Neuronal stem cell (in vitro differentiated cells): Measurements from ENCODE around the gene TNIP1. TPM values are rescaled to one million over a fixed set of nuclear protein-coding genes. Genes with fewer than 3 reads are reported as not detected.

Experiments
- DNase-seq: peaks from one replicate; pipeline ENCODE4 v3.0.0-alpha.2; 2013; ENCODE audit warnings: low spot score
- H2AFZ ChIP-seq: one replicate; pipeline ENCODE4 v1.6.1; 2013; ENCODE audit warnings: mild to moderate bottlenecking, low read length, inconsistent platforms
- H2AK5ac ChIP-seq: 2 replicates; pipeline ENCODE4 v1.6.1; 2013; ENCODE audit warnings: low read depth, mild to moderate bottlenecking, inconsistent platforms, low read length, moderate library complexity, mixed read lengths
- H2BK120ac ChIP-seq: 2 replicates; pipeline ENCODE4 v1.6.1; 2013; ENCODE audit warnings: low read depth, mild to moderate bottlenecking, inconsistent platforms, low read length, moderate library complexity, mixed read lengths
- H2BK12ac ChIP-seq: one replicate; pipeline ENCODE4 v1.6.1; 2013; ENCODE audit warnings: low read length, inconsistent platforms
- H2BK15ac ChIP-seq: 2 replicates; pipeline ENCODE4 v1.6.1; 2013; ENCODE audit warnings: mild to moderate bottlenecking, low read length, inconsistent platforms, mixed read lengths
- H2BK5ac ChIP-seq: one replicate; pipeline ENCODE4 v1.6.1; 2013; ENCODE audit warnings: inconsistent platforms, mild to moderate bottlenecking, low read length, moderate library complexity
- H3K14ac ChIP-seq: one replicate; pipeline ENCODE4 v1.6.1; 2013; ENCODE audit warnings: low read length, inconsistent platforms
- H3K18ac ChIP-seq: 2 replicates; pipeline ENCODE4 v1.6.1; 2013; ENCODE audit warnings: low read length, inconsistent platforms
- H3K23ac ChIP-seq: 2 replicates; pipeline ENCODE4 v1.6.1; 2013; ENCODE audit warnings: low read depth, mild to moderate bottlenecking, mixed read lengths, low read length, inconsistent platforms; ENCODE audit not compliant: poor library complexity
- H3K27ac ChIP-seq: replicated peaks from 3 replicates; pipeline ENCODE4 v1.5.1; 2013; ENCODE audit warnings: low read length, inconsistent platforms
- H3K27me3 ChIP-seq, 3 experiments: 2 replicates each; pipeline ENCODE4 v1.6.1; 2013; ENCODE audit warnings: low read length in 3 of 3, mild to moderate bottlenecking in 2 of 3, inconsistent platforms in 1 of 3, low read depth in 1 of 3, mixed read lengths in 1 of 3, moderate library complexity in 1 of 3; ENCODE audit not compliant: control insufficient read depth in 3 of 3, insufficient read depth in 3 of 3
- H3K36me3 ChIP-seq, 2 donors: replicated peaks in 1 of 2; 2 replicates each; pipeline ENCODE4 v1.6.1; 2013; ENCODE audit warnings: low read length in 2 of 2; ENCODE audit not compliant: control insufficient read depth in 2 of 2, insufficient read depth in 2 of 2
- H3K4ac ChIP-seq: 2 replicates; pipeline ENCODE4 v1.6.1; 2013; ENCODE audit warnings: inconsistent platforms, mild to moderate bottlenecking, low read length, moderate library complexity
- H3K4me1 ChIP-seq, 2 donors: 1 replicate in 1 of 2; 2 replicates in 1 of 2; pipeline ENCODE4 v1.6.1; 2013; ENCODE audit warnings: low read length in 2 of 2, low read depth in 1 of 2; ENCODE audit not compliant: control insufficient read depth in 2 of 2, insufficient read depth in 1 of 2
- H3K4me2 ChIP-seq: one replicate; pipeline ENCODE4 v1.6.1; 2013; ENCODE audit warnings: mild to moderate bottlenecking, low read length, inconsistent platforms; ENCODE audit not compliant: insufficient read depth, poor library complexity, severe bottlenecking
- H3K4me3 ChIP-seq, 2 donors: 2 replicates each; pipeline ENCODE4 v1.5.1; 2013; ENCODE audit warnings: low read length in 2 of 2, mild to moderate bottlenecking in 2 of 2, inconsistent platforms in 1 of 2, moderate library complexity in 1 of 2
- H3K79me1 ChIP-seq: one replicate; pipeline ENCODE4 v1.6.1; 2013; ENCODE audit warnings: low read depth, mild to moderate bottlenecking, inconsistent platforms, low read length, moderate library complexity
- H3K9ac ChIP-seq: one replicate; pipeline ENCODE4 v1.6.1; 2013; ENCODE audit warnings: mild to moderate bottlenecking, low read depth, low read length, inconsistent platforms; ENCODE audit not compliant: poor library complexity
- H3K9me3 ChIP-seq, 2 donors: replicated peaks in 1 of 2; 2 replicates each; pipeline versions ENCODE3 to v1.6.1; 2013; ENCODE audit warnings: low read length in 2 of 2, mild to moderate bottlenecking in 2 of 2, inconsistent platforms in 1 of 2, low read depth in 1 of 2, mixed read lengths in 1 of 2, moderate library complexity in 1 of 2; ENCODE audit not compliant: control insufficient read depth in 2 of 2, insufficient read depth in 1 of 2
- H4K8ac ChIP-seq: one replicate; pipeline ENCODE4 v1.6.1; 2013; ENCODE audit warnings: low read depth, mild to moderate bottlenecking, inconsistent platforms, low read length, moderate library complexity
- H4K91ac ChIP-seq: one replicate; pipeline ENCODE4 v1.6.1; 2013; ENCODE audit warnings: low read length, low read depth, mild to moderate bottlenecking, inconsistent platforms; ENCODE audit not compliant: poor library complexity
- WGBS, 2 donors: extraction: QIAGEN DNeasy Blood & Tissue Kit; methylation state at CpG; one replicate each; pipeline ENCODE4 v1.1.7; 2013; ENCODE audit warnings: missing lambda C conversion rate in 2 of 2, mixed read lengths in 1 of 2; ENCODE audit not compliant: insufficient read length in 2 of 2, insufficient replicate concordance in 1 of 2; ENCODE audit errors: extremely low coverage in 2 of 2; 5-methylcytosine and 5-hydroxymethylcytosine counted together
- polyA plus RNA-seq, 2 experiments: library from polyadenylated mRNA; stranded (reverse); fragments of 200-250 nt; gene quantifications; one replicate each; pipeline ENCODE4 v1.2.3, GENCODE V29; 2013

The TNIP1 gene
- polyA plus RNA-seq (2013, experiment 1 of 2), result 23.9 TPM
- polyA plus RNA-seq (2013, experiment 2 of 2), result 23.0 TPM

GRCh38 chr5:151080613-151081430 lies at the start of gene TNIP1:
TSS of gene TNIP1 (minus strand) at chr5:151081034. CDS start at chr5:151065095, 15,939 bp downstream.
- Histone ChIP-seq H2BK5ac (peak within 1 kb of the TSS; percentile 85), H2AFZ (peak within 1 kb of the TSS; percentile 98), H3K23ac (peak within 1 kb of the TSS; percentile 82), H2BK120ac (no peak within 1 kb of the TSS), H3K4me1 (peaks cover 0 to 4% of the 10 kb centered on the region in 2 donors), H2BK12ac (no peak within 1 kb of the TSS), H3K9ac (peak within 1 kb of the TSS; percentile 94), H3K27me3 (peaks cover 0 to 3% (median 0%) of the 10 kb centered on the region in 3 experiments), H2BK15ac (peak within 1 kb of the TSS; percentile 62), H3K9me3 (no peaks in the 10 kb centered on the region), H3K4ac (no peak within 1 kb of the TSS), H4K91ac (peak within 1 kb of the TSS; percentile 19), H3K18ac (peak within 1 kb of the TSS; percentile 99), H3K14ac (peak within 1 kb of the TSS; percentile 49), H3K27ac (peak within 1 kb of the TSS; percentile 65), H3K4me3 (peak within 1 kb of the TSS; percentile 78 to 98), H3K79me1 (peaks cover 3% of the 10 kb centered on the region), H3K36me3 (peaks cover 2 to 3% of the 10 kb centered on the region in 2 donors), H3K4me2 (peak within 1 kb of the TSS; percentile 55), H2AK5ac (no peak within 1 kb of the TSS), H4K8ac (no peak within 1 kb of the TSS)
- DNase-seq, result peak; percentile 68
- no CpG with 5 or more reads among the region's 86 CpGs for WGBS, 2 donors

GRCh38 chr5:151130235-151130921 lies 49.5 kb upstream of the TNIP1 start:
- peaks cover 27 to 95% of the 10 kb centered on the region in 2 donors for H3K36me3 ChIP-seq
- no peaks in the 10 kb centered on the region for H3K79me1 ChIP-seq
- H3K27ac ChIP-seq, result no peak overlapping the region
- peaks cover 4 to 5% of the 10 kb centered on the region in 2 donors for H3K4me1 ChIP-seq
- H3K23ac ChIP-seq, result no peak overlapping the region
- WGBS, 2 donors, result no CpG with 5 or more reads among the region's 8 CpGs
- H3K9ac ChIP-seq, result no peak overlapping the region
- H2AFZ ChIP-seq, result no peak overlapping the region
- H4K8ac ChIP-seq, result no peak overlapping the region
- no peak overlapping the region for H3K4me2 ChIP-seq
- H2BK5ac ChIP-seq, result no peak overlapping the region
- no peak for DNase-seq
- H3K27me3 ChIP-seq, result no peaks in the 10 kb centered on the region
- no peak overlapping the region for H2AK5ac ChIP-seq
- no peak overlapping the region for H2BK15ac ChIP-seq
- no peak overlapping the region for H4K91ac ChIP-seq
- no peak overlapping the region for H2BK120ac ChIP-seq
- no peak overlapping the region for H2BK12ac ChIP-seq
- no peak overlapping the region for H3K4ac ChIP-seq
- H3K14ac ChIP-seq, result no peak overlapping the region
- no peak overlapping the region for H3K4me3 ChIP-seq
- H3K18ac ChIP-seq, result no peak overlapping the region
- H3K9me3 ChIP-seq, result no peaks in the 10 kb centered on the region

- Histone ChIP-seq H3K18ac (no peak overlapping the region), H3K36me3 (peaks cover 22 to 95% of the 10 kb centered on the region in 2 donors), H3K4me1 (peaks cover 4 to 10% of the 10 kb centered on the region in 2 donors), H3K9me3 (no peaks in the 10 kb centered on the region), H4K91ac (no peak overlapping the region), H2BK5ac (no peak overlapping the region), H2BK120ac (no peak overlapping the region), H3K14ac (no peak overlapping the region), H3K4ac (no peak overlapping the region), H3K23ac (no peak overlapping the region), H3K9ac (no peak overlapping the region), H2AFZ (no peak overlapping the region), H3K4me2 (no peak overlapping the region), H3K27ac (no peak overlapping the region), H4K8ac (no peak overlapping the region), H3K27me3 (no peaks in the 10 kb centered on the region), H2BK12ac (no peak overlapping the region), H3K4me3 (no peak overlapping the region), H2AK5ac (no peak overlapping the region), H3K79me1 (no peaks in the 10 kb centered on the region), H2BK15ac (no peak overlapping the region)
- WGBS, 2 donors, result no CpG with 5 or more reads among the region's 4 CpGs
- DNase-seq, result no peak
These were observed 48.0 kb upstream of the TNIP1 start for GRCh38 chr5:151128817-151129216.

- no peak overlapping the region for H4K91ac ChIP-seq
- H2BK12ac ChIP-seq, result no peak overlapping the region
- WGBS, 2 donors, result no CpG with 5 or more reads among the region's 8 CpGs
- no peak overlapping the region for H2BK5ac ChIP-seq
- H3K4ac ChIP-seq, result no peak overlapping the region
- peaks cover 21 to 95% of the 10 kb centered on the region in 2 donors for H3K36me3 ChIP-seq
- H3K4me1 ChIP-seq, result peaks cover 4 to 10% of the 10 kb centered on the region in 2 donors
- H3K27me3 ChIP-seq, result no peaks in the 10 kb centered on the region
- H3K18ac ChIP-seq, result no peak overlapping the region
- H3K9ac ChIP-seq, result no peak overlapping the region
- H2BK120ac ChIP-seq, result no peak overlapping the region
- H4K8ac ChIP-seq, result no peak overlapping the region
- H3K4me3 ChIP-seq, result no peak overlapping the region
- DNase-seq, result no peak
- H3K4me2 ChIP-seq, result no peak overlapping the region
- no peaks in the 10 kb centered on the region for H3K9me3 ChIP-seq
- H2AK5ac ChIP-seq, result no peak overlapping the region
- no peak overlapping the region for H3K23ac ChIP-seq
- H2BK15ac ChIP-seq, result no peak overlapping the region
- H3K14ac ChIP-seq, result no peak overlapping the region
- H2AFZ ChIP-seq, result no peak overlapping the region
- no peaks in the 10 kb centered on the region for H3K79me1 ChIP-seq
- H3K27ac ChIP-seq, result no peak overlapping the region
These were observed 47.1 kb upstream of the TNIP1 start for GRCh38 chr5:151127926-151128325.
